Measurements from ENCODE around the gene TDP1. TPM values are rescaled to one million over a fixed set of nuclear protein-coding genes. Genes with fewer than 3 reads are reported as not detected.

TDP1 gene
- total and polyA plus RNA-seq, 2 of the 4 experiments (the other 2 are of a cell fraction) = 23.3 to 53.1 TPM

DNA sequence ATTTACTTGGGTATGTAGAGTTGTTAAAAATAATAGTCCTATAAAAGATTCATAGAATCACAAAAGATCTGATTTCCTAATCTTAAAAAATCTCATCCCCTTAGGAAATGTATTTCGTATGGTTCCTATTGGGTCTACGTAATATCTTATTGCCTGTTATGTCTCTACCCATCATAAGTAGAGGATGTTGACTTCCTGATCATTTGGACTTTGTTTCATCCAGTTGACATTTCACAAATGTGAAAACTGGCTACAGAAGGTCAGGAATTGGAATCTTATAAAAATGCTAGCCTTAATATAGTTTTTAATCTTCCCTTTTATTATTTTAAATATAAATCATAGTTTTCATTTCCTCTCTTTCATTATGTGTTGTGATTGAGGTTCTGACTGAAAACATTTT, 45.2 kb downstream of the TDP1 start:
- H2AFZ ChIP-seq (replicated peaks; ENCODE audit: low read length, poor library complexity) = no peak overlapping the region
- no peak overlapping the region for H3K56ac ChIP-seq (ENCODE audit: extremely low read depth, insufficient read depth, low read length)
- H2BK5ac ChIP-seq (ENCODE audit: low read depth, low read length, poor library complexity, severe bottlenecking) = no peak overlapping the region
- H3K4me1 ChIP-seq (ENCODE audit: control insufficient read depth, insufficient read depth, low read length) = no peaks in the 10 kb centered on the region
- H3K27ac ChIP-seq (ENCODE audit: insufficient read depth, low read length) = no peak overlapping the region
- no CpG with 5 or more reads among the region's 2 CpGs for WGBS, 2 experiments (ENCODE audit: extremely low coverage in 2 of 2, insufficient read length in 1 of 2)
- H3K4ac ChIP-seq (ENCODE audit: low read depth, low read length) = no peak overlapping the region
- H2AK9ac ChIP-seq (replicated peaks; ENCODE audit: low read depth, low read length, poor library complexity) = no peak overlapping the region
- intact Hi-C loops (cut with micrococcal nuclease) = no loop called here
- H3K36me3 ChIP-seq (ENCODE audit: control insufficient read depth, insufficient read depth, low read length) = peaks cover 24% of the 10 kb centered on the region
- dilution Hi-C loops (cut with HindIII; ENCODE audit: low sequenced_read_pairs, unreplicated experiment) = no loop called here
- H2BK120ac ChIP-seq (ENCODE audit: low read depth, low read length) = no peak overlapping the region
- ATAC-seq (ENCODE audit: low read depth) (no peak), DNase-seq (no peak)
- no peak overlapping the region for H3K23ac ChIP-seq (ENCODE audit: low read depth, low read length)
- in situ Hi-C loops (cut with MboI; ENCODE audit: low sequenced_read_pairs) = no loop called here
- H4K20me1 ChIP-seq (ENCODE audit: insufficient read depth, low read length) = no peaks in the 10 kb centered on the region
- no TSS peak for BruUV-seq (replicated peaks)
- no peak overlapping the region for H3K18ac ChIP-seq (ENCODE audit: low read depth, low read length)
- ChIA-PET CTCF (no interaction called here), POLR2A (ENCODE audit: unreplicated experiment) (no interaction called here)
- no peak for TF ChIP-seq ELK1 (IDR thresholded peaks at IDR 0.05; ENCODE audit: borderline replicate concordance, low read depth, low read length)
- TF ChIP-seq, protein P1, sequence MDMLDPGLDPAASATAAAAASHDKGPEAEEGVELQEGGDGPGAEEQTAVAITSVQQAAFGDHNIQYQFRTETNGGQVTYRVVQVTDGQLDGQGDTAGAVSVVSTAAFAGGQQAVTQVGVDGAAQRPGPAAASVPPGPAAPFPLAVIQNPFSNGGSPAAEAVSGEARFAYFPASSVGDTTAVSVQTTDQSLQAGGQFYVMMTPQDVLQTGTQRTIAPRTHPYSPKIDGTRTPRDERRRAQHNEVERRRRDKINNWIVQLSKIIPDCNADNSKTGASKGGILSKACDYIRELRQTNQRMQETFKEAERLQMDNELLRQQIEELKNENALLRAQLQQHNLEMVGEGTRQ (IDR thresholded peaks at IDR 0.05; ENCODE audit: low read depth, low read length) = no peak
- no peak for TF ChIP-seq SMC3 (IDR thresholded peaks at IDR 0.05; ENCODE audit: low read depth, low read length)
- TF ChIP-seq BHLHE40 (IDR thresholded peaks at IDR 0.05; ENCODE audit: low read depth, low read length) = no peak
- TF ChIP-seq CHD1 (IDR thresholded peaks at IDR 0.05; ENCODE audit: low read depth, low read length) = no peak
- no peak for TF ChIP-seq NFE2L2 (IDR thresholded peaks at IDR 0.05; ENCODE audit: low read depth, low read length)
- no peak for TF ChIP-seq MAZ (IDR thresholded peaks at IDR 0.05; ENCODE audit: borderline replicate concordance, low read depth, low read length)
- no peak for TF ChIP-seq MXI1 (IDR thresholded peaks at IDR 0.05; ENCODE audit: borderline replicate concordance, low read depth, low read length)
- no peak for TF ChIP-seq FOS (IDR thresholded peaks at IDR 0.05; ENCODE audit: low read depth, low read length)
- no peak for TF ChIP-seq MAFK (IDR thresholded peaks at IDR 0.05; ENCODE audit: low read depth, low read length)
- TF ChIP-seq, protein P2, sequence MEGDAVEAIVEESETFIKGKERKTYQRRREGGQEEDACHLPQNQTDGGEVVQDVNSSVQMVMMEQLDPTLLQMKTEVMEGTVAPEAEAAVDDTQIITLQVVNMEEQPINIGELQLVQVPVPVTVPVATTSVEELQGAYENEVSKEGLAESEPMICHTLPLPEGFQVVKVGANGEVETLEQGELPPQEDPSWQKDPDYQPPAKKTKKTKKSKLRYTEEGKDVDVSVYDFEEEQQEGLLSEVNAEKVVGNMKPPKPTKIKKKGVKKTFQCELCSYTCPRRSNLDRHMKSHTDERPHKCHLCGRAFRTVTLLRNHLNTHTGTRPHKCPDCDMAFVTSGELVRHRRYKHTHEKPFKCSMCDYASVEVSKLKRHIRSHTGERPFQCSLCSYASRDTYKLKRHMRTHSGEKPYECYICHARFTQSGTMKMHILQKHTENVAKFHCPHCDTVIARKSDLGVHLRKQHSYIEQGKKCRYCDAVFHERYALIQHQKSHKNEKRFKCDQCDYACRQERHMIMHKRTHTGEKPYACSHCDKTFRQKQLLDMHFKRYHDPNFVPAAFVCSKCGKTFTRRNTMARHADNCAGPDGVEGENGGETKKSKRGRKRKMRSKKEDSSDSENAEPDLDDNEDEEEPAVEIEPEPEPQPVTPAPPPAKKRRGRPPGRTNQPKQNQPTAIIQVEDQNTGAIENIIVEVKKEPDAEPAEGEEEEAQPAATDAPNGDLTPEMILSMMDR (conservative IDR thresholded peaks at IDR 0.05; ENCODE audit: low read depth, low read length) = no peak
- TF ChIP-seq POLR2A (IDR thresholded peaks at IDR 0.05; ENCODE audit: low read depth, low read length) = no peak
- TF ChIP-seq RCOR1 (IDR thresholded peaks at IDR 0.05; ENCODE audit: insufficient replicate concordance, low read length) = no peak
- no peak for TF ChIP-seq CEBPB (IDR thresholded peaks at IDR 0.05; ENCODE audit: low read depth, low read length)
- TF ChIP-seq RFX5 (IDR thresholded peaks at IDR 0.05; ENCODE audit: low read depth, low read length) = no peak
- no peak overlapping the region for H2AK5ac ChIP-seq (ENCODE audit: low read depth, low read length)
- no peaks in the 10 kb centered on the region for H3K9me3 ChIP-seq (ENCODE audit: control insufficient read depth, insufficient read depth, low read length)
- H3K14ac ChIP-seq (replicated peaks; ENCODE audit: low read depth, low read length) = no peak overlapping the region
- no peak overlapping the region for H2BK20ac ChIP-seq (ENCODE audit: low read depth, low read length)
- H4K5ac ChIP-seq (ENCODE audit: low read depth, low read length) = no peak overlapping the region
- no peak overlapping the region for H3K9ac ChIP-seq (ENCODE audit: low read depth, low read length)
- H2BK15ac ChIP-seq (ENCODE audit: low read depth, low read length) = no peak overlapping the region
- no peak overlapping the region for H4K8ac ChIP-seq (ENCODE audit: low read depth in 2 of 2, low read length in 2 of 2)
- H3K79me1 ChIP-seq (ENCODE audit: low read depth in 1 of 2, low read length in 2 of 2) = peaks cover 4% of the 10 kb centered on the region in 2 experiments; a peak in 2 of 4 replicates
- no peak overlapping the region for H4K91ac ChIP-seq (ENCODE audit: insufficient read depth, low read depth, low read length)
- H3K27me3 ChIP-seq (ENCODE audit: control insufficient read depth, insufficient read depth, low read length) = no peaks in the 10 kb centered on the region
- no peak overlapping the region for H3K4me2 ChIP-seq (ENCODE audit: low read depth, low read length)
- H3K9me1 ChIP-seq (ENCODE audit: insufficient read depth, low read length) = peaks cover 10% of the 10 kb centered on the region; the same call in 1 of the 2 replicates
- no peak overlapping the region for H3K4me3 ChIP-seq (ENCODE audit: insufficient read depth, low read depth, low read length)
